Endothelial cell of umbilical vein (primary cell): ENCODE measurements around the gene TFDP3. TPM values are rescaled to one million over a fixed set of nuclear protein-coding genes. Genes with fewer than 3 reads are reported as not detected.

Experiments used
- BruUV-seq: library from RNA; stranded (reverse); fragments of 400-500 nt; replicated peaks from 2 replicates; lab custom pipeline; 2021; lab: Mats Ljungman, UMichigan
- CTCF ChIA-PET: fragments of 300-600, 350-600 bp; sonication (Branson Sonifier 250); formaldehyde crosslinking; loops from one replicate; lab custom pipeline; 2021; ENCODE audit warnings: antibody characterized with exemption, inconsistent platforms; lab: Charles Lee
- POLR2A ChIA-PET: fragments of 300-600, 350-600 bp; sonication (Branson Sonifier 250); formaldehyde crosslinking; loops from one replicate; lab custom pipeline; 2021; ENCODE audit warnings: antibody characterized with exemption, inconsistent platforms; lab: Charles Lee
- DNase-seq: peaks from one replicate; pipeline ENCODE4 v3.0.0-alpha.2; 2011; ENCODE audit warnings: low read depth, low spot score
- FAIRE-seq: peaks from 2 replicates; lab custom pipeline; 2011; peaks lifted over from hg19 to GRCh38; lab: Jason Lieb, UNC
- H2AFZ ChIP-seq: 2 replicates; pipeline ENCODE4 v1.6.0; 2012; ENCODE audit warnings: low read depth, low read length, control low read depth, inconsistent platforms
- H3K27ac ChIP-seq: 2 replicates; pipeline ENCODE4 v1.5.1; 2011; ENCODE audit warnings: low read depth, mild to moderate bottlenecking, control low read depth, low read length, moderate library complexity; ENCODE audit not compliant: insufficient read depth
- H3K27me3 ChIP-seq, 2 experiments: 2 replicates each; pipeline versions ENCODE4 v1.6.0 to v1.6.1; 2011; ENCODE audit warnings: low read length in 2 of 2, mixed read lengths in 1 of 2; ENCODE audit not compliant: control insufficient read depth in 2 of 2, insufficient read depth in 2 of 2
- H3K36me3 ChIP-seq, 2 experiments: 2 replicates in 1 of 2; 3 replicates in 1 of 2; pipeline ENCODE4 v1.5.1; 2011; ENCODE audit warnings: low read length in 2 of 2, mild to moderate bottlenecking in 1 of 2, moderate library complexity in 1 of 2; ENCODE audit not compliant: control insufficient read depth in 2 of 2, insufficient read depth in 2 of 2; ENCODE audit errors: extremely low read depth in 1 of 2
- H3K4me1 ChIP-seq: 3 replicates; pipeline ENCODE4 v1.5.1; 2011; ENCODE audit warnings: mild to moderate bottlenecking, low read length; ENCODE audit not compliant: control insufficient read depth, insufficient read depth; ENCODE audit errors: extremely low read depth
- H3K4me2 ChIP-seq: 2 replicates; pipeline ENCODE4 v1.6.1; 2011; ENCODE audit warnings: low read length, control low read depth, mixed read lengths; ENCODE audit not compliant: insufficient read depth
- H3K4me3 ChIP-seq, 3 experiments: fragments of 200-600 bp in 1 of 3; sonication (generic), shearing (Covaris generic) in 1 of 3; replicated peaks in 1 of 3; 2 replicates each; pipeline ENCODE4 v1.5.1; 2011 to 2016; ENCODE audit warnings: control low read depth in 3 of 3, low read length in 3 of 3, mild to moderate bottlenecking in 2 of 3, inconsistent platforms in 1 of 3, low read depth in 1 of 3, moderate library complexity in 1 of 3; ENCODE audit not compliant: insufficient read depth in 1 of 3
- H3K79me2 ChIP-seq: 2 replicates; pipeline ENCODE4 v1.6.0; 2012; ENCODE audit warnings: low read length, inconsistent platforms; ENCODE audit not compliant: control insufficient read depth, insufficient read depth
- H3K9ac ChIP-seq: replicated peaks from 2 replicates; pipeline ENCODE3; 2011; ENCODE audit warnings: low read length, control low read depth; ENCODE audit not compliant: insufficient read depth; ENCODE audit errors: extremely low read depth
- H3K9me1 ChIP-seq: replicated peaks from 3 replicates; pipeline ENCODE4 v1.6.0; 2011; ENCODE audit warnings: mild to moderate bottlenecking, low read length; ENCODE audit not compliant: control insufficient read depth, insufficient read depth; ENCODE audit errors: extremely low read depth
- H3K9me3 ChIP-seq: replicated peaks from 2 replicates; pipeline ENCODE4 v1.5.1; 2012; ENCODE audit warnings: low read length, inconsistent platforms; ENCODE audit not compliant: control insufficient read depth, insufficient read depth
- H4K20me1 ChIP-seq: replicated peaks from 2 replicates; pipeline ENCODE3; 2011; ENCODE audit warnings: mild to moderate bottlenecking, low read length; ENCODE audit not compliant: control insufficient read depth, insufficient read depth; ENCODE audit errors: extremely low read depth
- CTCF ChIP-seq, 2 donors: IDR thresholded peaks; 1 replicate in 1 of 2; 2 replicates in 1 of 2; pipeline ENCODE4 v1.5.1; 2011; ENCODE audit warnings: low read length in 2 of 2, mild to moderate bottlenecking in 2 of 2, moderate library complexity in 2 of 2, control low read depth in 1 of 2, inconsistent platforms in 1 of 2, low read depth in 1 of 2; ENCODE audit not compliant: insufficient read depth in 1 of 2; ENCODE audit errors: extremely low read depth in 1 of 2
- EZH2 ChIP-seq: IDR thresholded peaks from 2 replicates; pipeline ENCODE4 v1.6.1; 2012; ENCODE audit warnings: borderline replicate concordance, low read depth, mild to moderate bottlenecking, moderate library complexity, low read length, inconsistent platforms; ENCODE audit not compliant: severe bottlenecking
- FOS ChIP-seq: IDR thresholded peaks from 2 replicates; pipeline ENCODE4 v1.6.1; 2011; ENCODE audit warnings: mild to moderate bottlenecking, low read length, moderate library complexity, borderline replicate concordance; ENCODE audit not compliant: insufficient read depth
- GATA2 ChIP-seq: IDR thresholded peaks from 2 replicates; pipeline ENCODE4 v1.7.0; 2011; ENCODE audit warnings: low read depth, mild to moderate bottlenecking, moderate library complexity, mixed read lengths, low read length; ENCODE audit not compliant: insufficient read length, insufficient read depth
- JUN ChIP-seq: IDR thresholded peaks from 2 replicates; pipeline ENCODE4 v1.6.1; 2011; ENCODE audit warnings: borderline replicate concordance, low read depth; ENCODE audit not compliant: insufficient read length, insufficient read depth
- MAX ChIP-seq: IDR thresholded peaks from 2 replicates; pipeline ENCODE4 v1.6.1; 2011; ENCODE audit not compliant: insufficient read depth, insufficient read length
- MYC ChIP-seq: IDR thresholded peaks from one replicate; pipeline ENCODE4 v1.6.1; 2011; ENCODE audit warnings: mild to moderate bottlenecking, low read depth, low read length
- POLR2A ChIP-seq: IDR thresholded peaks from 2 replicates; pipeline ENCODE4 v1.6.1; 2012; ENCODE audit warnings: low read depth, mild to moderate bottlenecking, control low read depth, low read length
- POLR2AphosphoS5 ChIP-seq: IDR thresholded peaks from 2 replicates; pipeline ENCODE4 v1.6.1; 2012; ENCODE audit warnings: low read depth, mild to moderate bottlenecking, control low read depth, low read length, moderate library complexity; ENCODE audit not compliant: insufficient read depth
- dilution Hi-C: fragments of 300-500 bp; cut with MboI; formaldehyde crosslinking; loops from one replicate; pipeline ENCODE4 v1.15.0; 2019; ENCODE audit warnings: low sequenced_read_pairs; ENCODE audit not compliant: extremely low pct_ligation_motif_present
- intact Hi-C: fragments of 100-400 bp; cut with micrococcal nuclease; formaldehyde crosslinking; loops from one replicate; pipeline ENCODE4 v1.10.0; 2022
- polyA plus RNA-seq, 4 experiments: library from polyadenylated mRNA; depleted of rRNA in 3 of 4; stranded (reverse) in 3 of 4; unstranded in 1 of 4; fragments of >200 nt; gene quantifications; 2 replicates each; pipeline versions ENCODE4 v1.2.1 to v1.2.3, GENCODE V29; 2011 to 2012; ENCODE audit warnings: missing spikeins in 1 of 4
- total RNA-seq: library from RNA; stranded (reverse); gene quantifications from 2 replicates; pipeline ENCODE4 v1.2.3, GENCODE V29; 2021

TFDP3 gene
- total and polyA plus RNA-seq, 2 donors (not counting 3 experiments of a cell fraction or from before 2014, with no cell fraction given) = not detected

GRCh38 chrX:133191739-133192039 lies 26.5 kb downstream of the TFDP3 start:
- no peak overlapping the region for H3K27ac ChIP-seq

More at GRCh38 chrX:133191739-133192039, 26.5 kb downstream of the TFDP3 start:
- Histone ChIP-seq H3K27me3 (no peaks in the 10 kb centered on the region), H3K4me3 (no peak overlapping the region), H3K36me3 (no peaks in the 10 kb centered on the region), H3K9me1 (no peaks in the 10 kb centered on the region), H3K4me1 (no peaks in the 10 kb centered on the region), H3K79me2 (no peaks in the 10 kb centered on the region), H3K9me3 (no peaks in the 10 kb centered on the region), H3K4me2 (no peak overlapping the region), H2AFZ (no peak overlapping the region), H4K20me1 (no peaks in the 10 kb centered on the region), H3K9ac (no peak overlapping the region)
- DNase-seq = no peak
- intact Hi-C loops = no loop called here
- TF ChIP-seq MYC (no peak), GATA2 (no peak), FOS (no peak), CTCF (IDR thresholded peaks at IDR 0.05; ENCODE audit: extremely low read depth in 1 of 2, insufficient read depth in 1 of 2, low read depth in 1 of 2, low read length in 2 of 2) (no peak), JUN (no peak), MAX (no peak), POLR2AphosphoS5 (no peak), POLR2A (no peak), EZH2 (no peak)
- BruUV-seq = no TSS peak
- dilution Hi-C loops = no loop called here
- POLR2A ChIA-PET = no interaction called here
- no peak for FAIRE-seq
- CTCF ChIA-PET = no interaction called here
